Measurements from ENCODE around the gene NSD1.
A peak's percentile ranks its signal among the peaks of the same experiment; 100 is the strongest.
"Not testable (repeated sequence)": the region's sequence is repeated elsewhere in the genome, so short reads cannot be mapped to it uniquely, and the experiment has no call there.

Gene NSD1

DNA sequence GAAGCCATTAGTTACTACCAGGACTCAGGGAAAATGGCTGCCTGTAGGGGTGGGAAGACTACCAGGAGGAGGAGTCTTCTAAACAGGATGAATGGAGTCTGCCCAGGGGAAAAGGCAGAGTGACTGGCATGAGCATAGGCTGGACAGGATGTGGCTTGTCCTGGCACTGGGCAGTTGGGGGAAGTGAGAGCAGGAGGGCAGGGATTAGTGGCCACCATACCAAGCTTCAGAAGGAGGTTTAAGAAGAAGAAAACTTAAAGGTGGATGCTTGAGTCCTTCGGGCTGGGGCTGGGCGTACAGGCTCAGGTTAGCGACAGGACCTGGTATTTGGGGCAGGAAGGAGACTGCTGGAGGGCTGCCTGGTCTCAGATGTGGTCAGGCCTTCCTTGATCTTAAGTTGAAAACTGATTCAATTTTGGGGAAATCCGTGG, 5.0 kb upstream of the NSD1 start:
- DNase-seq: no peak

DNA sequence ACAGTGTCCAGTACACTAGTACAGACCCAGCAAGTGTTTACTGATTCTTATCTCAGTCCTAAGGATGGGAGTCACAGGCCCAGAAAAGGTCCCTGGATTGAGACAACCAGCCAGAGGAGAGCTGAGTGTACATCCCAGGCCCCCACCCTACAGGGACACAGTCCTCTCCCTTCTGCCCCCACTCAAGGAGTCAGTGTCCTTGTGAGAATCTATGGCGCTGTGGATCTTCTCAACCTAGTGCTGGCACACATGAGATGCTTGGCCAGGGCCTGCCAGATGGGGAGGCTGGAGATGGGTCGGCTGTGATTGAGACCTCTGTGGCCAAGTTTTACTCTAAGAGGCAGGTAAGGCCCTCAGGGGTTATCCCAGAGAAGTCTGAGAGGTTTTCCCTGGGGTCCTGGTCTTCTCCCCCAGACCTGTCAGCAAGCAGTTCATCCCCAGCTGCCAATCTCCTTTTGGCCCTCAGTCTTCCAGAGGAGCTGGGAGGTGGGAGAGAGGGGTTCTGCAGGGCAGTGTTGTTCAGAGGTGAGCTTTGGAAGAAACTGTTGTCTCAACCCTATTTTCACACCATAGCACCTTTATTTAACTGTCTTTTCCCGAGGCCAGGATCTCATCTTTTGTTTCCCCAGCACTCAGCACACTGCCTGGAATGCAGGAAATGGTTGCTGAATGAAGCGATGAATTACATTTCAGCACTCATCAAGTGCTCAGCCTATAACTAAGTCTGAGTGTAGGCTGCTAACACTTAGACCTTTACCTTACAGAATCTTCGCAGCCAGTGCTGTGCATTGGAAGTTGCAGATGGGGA, 3.2 kb upstream of the NSD1 start:
- peak; percentile 48 for DNase-seq

DNA sequence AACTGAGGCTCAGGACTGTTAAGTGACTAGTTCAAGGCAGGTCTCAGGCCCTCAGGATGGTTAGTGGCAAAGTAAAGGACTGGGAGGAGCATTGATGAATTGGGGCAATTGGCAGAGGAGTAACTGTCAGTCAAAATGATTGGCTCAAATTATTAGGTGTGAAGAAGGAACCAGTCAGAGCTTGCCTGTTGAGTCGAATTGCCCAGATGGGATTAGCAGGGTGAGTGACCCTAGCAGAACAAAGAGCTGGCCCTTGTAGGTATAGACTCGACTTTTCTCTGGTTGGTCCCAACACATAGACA, 2.6 kb upstream of the NSD1 start:
- no peak for DNase-seq

DNA sequence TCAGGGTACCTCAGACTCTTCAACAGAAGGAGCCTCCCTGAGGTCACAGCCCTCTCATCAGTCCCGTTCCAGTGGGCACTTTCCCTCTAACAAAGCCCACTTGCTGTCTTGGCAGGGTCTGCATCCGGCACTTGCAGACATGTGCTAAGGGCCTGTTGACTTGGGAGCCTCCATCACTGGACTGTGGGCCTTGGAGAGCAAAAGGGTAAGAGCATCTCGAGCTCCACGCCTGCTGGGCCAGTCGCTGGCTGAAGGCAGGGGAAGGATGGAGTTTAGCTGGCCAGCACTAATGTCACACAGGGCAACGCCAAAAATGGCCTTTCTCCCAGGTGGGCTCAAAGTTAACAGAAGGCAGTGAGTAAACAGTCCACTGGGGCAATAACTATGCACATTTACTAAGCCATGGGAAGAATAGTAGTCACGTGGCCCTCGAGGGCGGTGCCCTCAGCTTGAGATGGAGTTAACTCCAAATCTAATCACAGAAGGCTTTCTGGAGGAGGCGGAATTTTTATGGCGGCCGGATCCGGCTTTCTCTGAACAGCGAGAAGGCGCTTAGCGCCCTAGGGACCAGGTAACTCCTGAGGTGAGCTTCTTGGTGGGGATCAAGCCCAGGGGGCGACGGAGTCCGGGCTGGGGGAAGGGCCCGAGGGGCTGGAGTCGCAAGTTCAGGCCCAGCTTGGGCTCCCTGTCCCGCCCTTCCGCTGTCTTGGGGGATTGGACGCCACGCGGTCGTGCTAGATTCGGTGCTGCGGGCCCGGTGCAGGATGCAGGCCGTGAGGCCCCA, 2.0 kb upstream of the NSD1 start:
- no peak for DNase-seq

DNA sequence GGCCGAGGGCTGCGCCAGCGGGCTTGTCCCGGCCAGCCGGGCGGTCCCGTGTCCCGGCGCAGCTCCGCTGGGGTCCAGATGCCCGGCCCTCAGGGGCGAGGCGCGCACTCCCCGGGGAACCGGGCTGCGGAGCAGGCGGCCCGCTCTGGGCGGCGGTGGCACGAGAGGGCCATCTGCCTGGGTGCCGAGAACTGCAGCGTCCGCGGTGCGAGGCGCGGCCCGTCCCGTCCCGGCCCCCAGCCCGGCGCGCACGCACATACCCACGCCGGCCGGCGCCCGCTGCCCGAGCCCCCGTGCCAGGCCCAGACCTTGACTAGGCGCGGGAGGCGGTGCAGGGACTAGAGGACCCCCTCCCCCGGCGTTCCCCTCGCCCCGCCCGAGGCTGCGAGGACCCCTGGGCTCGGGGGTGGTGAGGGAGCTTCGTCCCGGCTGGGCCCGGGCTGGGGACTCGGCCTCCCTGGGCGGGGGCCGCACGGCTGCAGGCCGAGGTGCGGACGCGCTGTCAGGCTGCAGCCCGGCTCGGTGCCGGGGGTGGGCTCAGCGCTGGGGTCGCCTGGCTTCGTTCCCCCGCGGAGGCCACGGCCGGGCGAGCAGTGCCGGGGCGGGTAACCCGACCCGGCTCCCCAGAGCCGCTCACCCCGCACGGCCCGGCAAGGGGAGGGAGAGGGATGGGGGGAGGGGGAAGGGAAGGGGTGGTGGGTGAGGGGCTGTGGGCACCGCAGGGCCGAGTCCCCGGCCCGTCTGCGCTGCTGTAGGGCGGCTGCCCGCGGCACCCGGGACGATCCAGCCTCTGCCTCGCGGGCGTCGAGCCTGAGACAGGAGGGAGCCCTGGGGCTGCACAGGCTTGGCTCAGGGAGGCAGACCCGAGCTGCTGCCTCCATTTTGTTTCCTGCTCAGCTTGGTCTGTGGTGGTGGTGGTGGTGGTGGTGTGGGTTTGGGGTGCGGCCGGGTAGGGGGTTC, 1.2 kb upstream of the NSD1 start:
- no peak for DNase-seq

DNA sequence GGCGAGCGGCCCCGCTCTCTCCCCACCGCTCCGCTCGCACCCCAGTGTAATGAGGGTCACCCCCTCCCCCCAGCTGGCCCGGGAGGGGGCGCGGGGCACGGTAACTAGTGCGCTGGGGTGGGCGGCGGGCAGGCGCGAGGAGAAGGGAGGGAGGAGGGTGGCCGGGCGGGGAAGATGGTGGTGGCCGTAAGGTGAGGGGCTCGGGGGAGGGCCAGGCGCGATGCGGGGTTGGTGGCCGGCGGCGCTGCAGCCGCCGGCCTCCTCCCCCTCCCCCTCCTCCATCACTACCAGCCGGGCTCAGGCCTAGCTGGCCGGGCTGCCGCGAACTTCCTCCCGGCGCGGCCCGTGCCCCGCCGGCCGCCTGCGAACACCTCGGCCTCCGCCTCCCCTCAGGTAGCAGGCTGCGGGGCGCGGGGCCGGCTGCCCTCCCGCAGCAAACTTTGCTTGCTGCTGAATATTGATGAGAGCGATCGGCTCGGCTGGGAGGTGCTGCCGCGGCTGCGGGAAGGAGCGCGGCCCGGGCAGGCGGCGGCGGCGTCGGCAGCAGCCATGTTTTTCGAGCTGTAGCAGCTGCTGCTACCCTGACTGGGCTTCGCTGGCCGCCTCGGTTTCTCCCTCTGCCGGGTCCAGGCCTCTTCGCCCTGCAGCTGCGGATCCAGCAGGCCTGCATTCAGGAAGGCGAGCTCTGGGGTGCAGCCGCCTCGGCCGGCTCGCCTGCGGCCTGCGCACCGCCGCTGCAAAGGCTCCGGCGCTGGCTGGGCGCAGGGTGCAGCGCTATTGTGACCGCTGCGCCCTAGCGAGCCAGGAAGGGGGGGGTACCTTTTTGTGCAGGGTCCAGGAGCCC, 502 bp downstream of the NSD1 start:
- DNase-seq: peak; percentile 41

DNA sequence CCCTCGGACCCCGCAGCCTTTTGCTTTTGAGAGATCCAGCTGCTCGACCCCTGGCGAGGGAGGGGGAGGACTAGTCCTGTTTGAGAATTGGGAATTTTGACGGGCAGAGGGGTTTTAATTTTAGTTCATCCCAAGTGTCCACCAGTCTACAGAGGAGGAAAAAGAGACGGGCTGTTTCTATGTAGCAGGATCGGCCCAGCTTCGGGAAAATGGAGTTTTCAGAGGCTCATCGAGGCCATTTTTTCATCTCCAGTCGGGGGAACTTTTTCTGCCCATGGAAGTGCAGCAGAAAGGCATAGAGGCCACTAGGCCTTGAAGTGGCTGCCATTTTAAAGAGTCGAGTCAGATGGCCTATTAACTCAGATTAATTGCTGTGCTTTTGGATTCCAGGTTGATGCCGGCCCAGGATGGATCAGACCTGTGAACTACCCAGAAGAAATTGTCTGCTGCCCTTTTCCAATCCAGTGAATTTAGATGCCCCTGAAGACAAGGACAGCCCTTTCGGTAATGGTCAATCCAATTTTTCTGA, 1.2 kb downstream of the NSD1 start:
- no peak for DNase-seq

DNA sequence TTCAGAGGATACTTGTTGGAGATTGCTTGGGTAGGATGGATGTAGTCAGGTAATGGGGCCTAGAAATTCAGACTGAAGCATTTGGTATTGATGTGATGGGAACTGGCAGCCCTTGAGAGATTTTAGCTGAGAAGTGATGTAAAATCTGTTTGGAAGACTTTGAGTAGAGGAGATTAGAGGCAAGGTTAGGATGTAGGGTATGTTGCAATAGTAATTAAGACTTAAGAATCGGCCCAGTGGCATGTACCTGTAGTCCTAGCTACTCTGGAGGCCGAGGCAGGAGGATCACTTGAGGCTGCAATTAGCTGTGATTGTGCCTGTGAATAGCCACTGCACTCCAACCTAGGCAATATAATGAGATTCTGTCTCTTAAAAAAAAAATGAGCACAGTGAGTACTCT, 6.7 kb downstream of the NSD1 start:
- no peak for DNase-seq

DNA sequence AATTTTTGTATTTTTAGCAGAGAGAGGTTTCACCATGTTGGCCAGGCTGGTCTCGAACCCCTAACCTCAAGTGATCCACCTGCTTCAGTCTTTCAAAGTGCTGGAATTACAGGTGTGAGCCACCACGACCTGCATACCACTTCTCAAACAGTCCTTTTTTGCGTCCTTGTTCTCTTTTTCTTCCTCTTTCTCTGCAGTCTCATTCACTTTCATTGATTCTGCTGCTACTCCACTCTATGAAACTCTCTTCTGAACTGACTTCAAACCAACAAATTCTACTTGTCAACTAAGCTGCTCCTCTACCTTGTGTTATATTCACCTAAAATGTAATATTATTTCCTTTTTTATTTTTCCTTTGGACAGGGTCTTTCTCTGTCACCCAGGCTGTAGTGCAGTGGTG, 7.9 kb downstream of the NSD1 start:
- no peak for DNase-seq

DNA sequence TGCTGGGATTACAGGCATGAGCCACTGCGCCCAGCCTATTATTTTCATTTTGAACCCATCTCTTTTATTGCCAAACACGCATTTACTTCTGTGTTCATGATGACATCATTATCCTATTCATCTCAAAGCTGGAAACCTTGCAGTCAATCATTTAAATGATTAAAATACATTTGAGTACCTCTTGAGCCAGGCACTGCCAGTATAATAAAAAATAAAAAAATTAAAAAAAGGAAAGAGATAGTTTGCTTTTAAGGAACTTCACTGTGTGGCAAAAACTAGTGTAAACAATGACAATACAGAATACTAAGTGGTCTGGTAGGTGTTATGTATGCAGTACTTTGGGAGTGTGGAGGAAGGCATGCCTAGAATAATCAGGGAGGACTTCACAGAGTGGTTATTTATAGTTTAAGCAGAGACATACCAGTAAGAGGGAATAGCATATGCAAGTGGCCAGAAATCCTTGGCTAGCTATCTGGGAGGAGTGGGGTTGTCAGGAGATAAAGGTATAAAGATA, 8.6 kb downstream of the NSD1 start:
- no peak for DNase-seq

DNA sequence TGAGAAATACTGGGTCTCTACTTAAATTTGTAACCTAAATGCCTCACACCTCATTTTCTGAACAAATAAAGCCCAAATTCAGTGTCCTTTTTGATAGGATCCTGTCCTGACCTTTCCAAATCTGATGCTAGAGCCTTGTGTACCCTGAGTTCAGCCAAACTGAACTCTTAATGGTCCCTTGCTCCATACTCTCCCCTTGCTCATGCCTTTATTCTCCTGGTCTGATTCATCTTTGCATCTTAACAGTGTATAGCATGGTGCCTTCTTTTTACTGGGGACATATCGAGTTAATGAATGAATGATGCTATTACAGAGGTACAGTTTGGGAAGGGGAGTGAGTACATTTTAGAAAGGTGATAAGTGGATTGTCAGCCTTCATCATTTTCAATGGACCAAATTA, 9.2 kb downstream of the NSD1 start:
- no peak for DNase-seq

DNA sequence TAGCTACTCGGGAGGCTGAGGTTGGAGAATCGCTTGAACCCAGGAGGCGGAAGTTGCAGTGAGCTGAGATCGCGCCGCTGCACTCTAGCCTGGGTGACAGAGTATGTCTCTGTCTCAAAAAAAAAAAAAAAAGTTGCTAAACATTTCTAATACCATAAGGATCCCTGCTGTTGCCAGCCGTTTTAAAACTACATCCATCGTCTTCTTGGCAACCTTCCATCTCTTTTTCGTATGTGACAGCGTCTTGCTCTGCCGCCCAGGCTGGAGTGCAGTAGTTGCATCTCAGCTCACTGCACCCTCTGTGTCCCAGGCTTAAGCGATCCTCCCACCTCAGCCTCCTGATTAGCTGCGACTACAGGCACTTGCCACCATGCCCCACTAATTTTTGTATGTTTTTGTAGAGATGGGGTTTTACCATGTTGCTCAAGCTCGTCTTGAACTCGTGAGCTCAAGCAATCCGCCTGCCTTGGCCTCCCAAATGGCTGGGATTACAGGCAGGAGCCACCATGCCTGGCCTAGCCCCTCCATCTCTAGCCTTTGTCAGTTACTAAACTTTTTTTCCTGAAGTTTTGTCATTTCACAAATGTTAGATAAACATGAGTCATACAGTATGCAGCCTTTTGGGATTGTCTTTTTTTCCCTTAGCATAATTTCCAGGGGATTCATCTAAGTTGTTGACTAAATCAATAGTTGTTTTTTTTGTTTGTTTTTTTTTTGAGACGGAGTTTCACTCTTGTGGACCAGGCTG, 13.5 kb downstream of the NSD1 start:
- peak; percentile 36 for DNase-seq

DNA sequence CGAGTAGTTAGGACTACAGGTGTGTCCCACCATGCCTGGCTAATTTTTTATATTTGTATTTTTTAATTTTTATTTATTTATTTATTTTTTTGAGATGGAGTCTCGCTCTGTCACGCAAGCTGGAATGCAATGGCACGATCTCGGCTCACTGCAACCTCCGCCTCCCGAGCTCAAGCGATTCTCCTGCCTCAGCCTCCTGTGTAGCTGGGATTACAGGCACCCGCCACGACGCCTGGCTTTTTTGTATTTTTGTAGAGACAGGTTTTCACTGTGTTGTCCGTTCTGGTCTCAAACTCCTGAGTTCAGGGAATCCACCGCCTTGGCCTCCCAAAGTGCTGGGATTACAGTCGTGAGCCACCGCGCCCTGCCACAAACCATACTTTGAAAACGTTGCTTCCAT, 16.5 kb downstream of the NSD1 start:
- DNase-seq: not testable (repeated sequence)

DNA sequence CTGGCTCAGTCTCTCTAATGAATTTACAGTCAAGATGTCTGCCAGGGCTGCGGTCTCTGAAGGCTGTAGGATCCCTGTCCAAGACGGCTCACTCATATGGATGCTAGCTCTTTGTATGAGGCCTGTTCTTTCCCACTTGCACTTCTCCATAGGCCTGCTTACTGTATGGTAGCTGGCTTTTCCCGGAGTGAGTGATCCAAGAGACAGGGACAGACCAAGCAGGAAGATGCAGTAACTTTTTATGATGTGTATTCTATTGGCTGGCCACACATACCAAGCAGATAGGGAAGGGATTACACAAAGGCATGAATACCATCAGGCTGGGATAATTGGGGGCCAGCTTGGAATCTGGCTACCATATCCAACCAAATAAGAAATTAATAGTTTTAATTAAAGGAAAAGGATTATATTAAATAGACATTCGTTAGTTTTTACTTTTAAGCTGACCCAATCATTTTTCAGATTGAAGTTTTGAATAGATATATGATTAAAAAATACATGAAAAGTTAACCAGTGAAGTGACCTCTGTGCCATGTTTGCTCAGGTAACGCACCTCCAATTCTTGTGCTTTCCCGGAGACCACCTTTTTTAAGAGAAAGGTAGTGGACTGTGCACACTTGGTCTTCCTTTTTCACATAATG, 20.6 kb downstream of the NSD1 start:
- DNase-seq: peak; percentile 37

DNA sequence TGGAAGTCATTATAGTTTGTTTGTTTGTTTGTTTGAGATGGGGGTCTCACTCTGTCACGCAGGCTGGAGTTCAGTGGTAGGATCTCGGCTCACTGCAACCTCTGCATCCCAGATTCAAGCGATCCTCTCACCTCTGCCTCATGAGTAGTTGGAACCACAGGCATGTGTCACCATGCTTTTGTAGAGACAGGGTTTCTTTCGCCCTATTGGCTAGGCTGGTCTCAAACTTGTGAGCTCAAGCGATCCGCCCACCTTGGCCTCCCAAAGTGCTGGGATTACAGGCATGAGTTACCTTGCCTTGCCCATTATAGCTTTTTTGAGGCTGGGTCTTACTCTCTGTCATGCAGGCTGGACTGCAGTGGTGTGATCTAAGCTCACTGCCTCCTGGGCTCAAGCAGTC, 28.8 kb downstream of the NSD1 start:
- no peak for DNase-seq

DNA sequence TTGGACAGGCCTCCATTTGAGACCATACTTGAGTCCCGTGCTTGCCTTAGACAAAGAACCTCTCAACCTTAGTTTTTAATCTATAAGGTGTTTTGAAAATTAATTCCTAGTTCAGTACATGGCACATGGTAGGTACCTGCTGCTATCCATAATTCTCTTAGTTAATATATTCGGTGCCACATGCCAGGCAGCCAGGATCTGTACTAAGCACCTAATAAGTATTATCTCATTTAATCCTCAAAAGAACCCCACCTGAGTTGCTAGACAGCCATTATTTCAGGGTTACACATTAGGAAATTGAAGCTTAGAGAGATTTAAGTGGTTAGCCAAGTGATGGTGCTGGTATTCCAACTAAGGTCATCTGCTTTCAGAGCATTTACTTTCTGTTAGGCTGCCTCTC, 29.9 kb downstream of the NSD1 start:
- DNase-seq: no peak

DNA sequence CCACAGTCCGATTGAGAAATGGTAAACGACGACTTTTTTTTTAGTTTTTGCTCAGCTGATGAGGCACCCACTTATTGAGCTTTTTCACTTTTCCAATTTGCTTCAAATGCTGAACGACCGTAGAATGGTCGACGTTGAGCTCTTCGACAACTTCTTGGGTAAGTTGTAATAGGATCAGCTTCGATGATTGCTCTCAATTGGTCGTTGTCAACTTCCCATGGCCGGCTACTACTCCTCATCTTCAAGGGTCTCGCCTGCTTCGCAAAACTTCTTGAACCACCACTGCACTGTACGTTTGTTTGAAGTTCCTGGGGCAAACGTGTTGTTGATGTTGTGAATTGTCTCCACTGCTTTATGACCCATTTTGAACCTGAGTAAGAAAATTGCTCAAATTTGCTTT, 35.7 kb downstream of the NSD1 start:
- no peak for DNase-seq

DNA sequence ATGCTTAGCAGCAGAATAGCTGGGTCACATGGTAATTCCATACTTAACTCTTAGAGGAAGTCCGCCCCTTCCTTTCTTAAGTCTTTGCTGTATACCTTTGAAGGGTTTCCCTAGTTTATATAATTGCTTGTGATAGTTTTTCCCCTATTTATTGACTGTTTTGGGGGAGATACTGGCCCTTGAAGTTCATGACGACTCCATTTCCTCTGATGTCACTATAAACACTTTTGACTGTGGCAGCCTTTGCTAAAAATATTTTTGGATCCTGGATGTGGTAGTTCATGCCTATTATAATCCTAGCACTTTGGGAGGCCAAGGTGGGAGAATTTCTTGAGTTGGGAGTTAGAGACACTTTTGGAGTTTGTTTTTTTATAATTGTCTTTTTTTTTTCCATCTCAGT, 38.4 kb downstream of the NSD1 start:
- no peak for DNase-seq

DNA sequence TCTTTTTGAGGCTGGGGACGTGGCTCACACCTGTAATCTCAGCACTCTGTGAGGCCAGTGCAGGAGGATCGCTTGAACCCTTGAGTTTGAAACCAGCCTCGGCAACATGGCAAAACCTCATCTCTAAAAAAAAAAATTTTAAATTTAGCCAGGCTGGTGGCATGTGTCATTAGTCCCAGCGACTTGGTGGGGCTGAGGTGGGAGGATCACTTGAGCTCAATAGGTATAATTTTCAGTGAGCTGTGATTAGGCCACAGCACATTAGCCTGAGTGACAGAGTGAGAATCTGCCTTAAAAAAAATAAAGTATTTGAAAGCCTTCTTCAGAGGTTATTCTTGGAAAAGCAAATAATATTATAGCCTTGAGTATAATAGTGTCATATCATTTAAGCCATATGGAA, 41.8 kb downstream of the NSD1 start:
- DNase-seq: no peak

DNA sequence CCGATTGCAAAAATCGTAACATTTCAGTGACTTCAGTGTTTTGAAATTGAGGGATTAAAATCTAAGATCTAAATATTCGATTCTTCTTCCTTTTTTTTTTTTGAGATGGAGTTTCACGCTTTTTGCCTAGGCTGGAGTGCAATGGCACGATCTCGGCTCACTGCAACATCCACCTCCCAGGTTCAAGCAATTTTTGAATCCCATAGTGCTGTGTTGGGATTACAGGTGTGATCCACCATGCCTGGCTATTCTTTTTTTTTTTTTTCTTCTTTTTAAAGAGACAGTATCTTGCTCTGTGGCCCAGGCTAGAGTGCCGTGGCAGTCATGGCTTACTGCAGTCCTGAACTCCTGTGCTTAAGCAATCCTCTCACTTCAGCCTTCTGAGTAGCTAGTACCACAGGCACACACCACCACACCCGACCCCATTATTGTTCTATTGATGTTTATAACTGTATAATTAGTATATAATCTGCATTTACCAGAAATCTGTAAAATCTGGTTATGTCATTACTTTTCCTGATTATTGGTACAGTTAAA, 42.7 kb downstream of the NSD1 start:
- DNase-seq: no peak

Data from fibroblast of skin of abdomen (primary cell).